ENCODE data around the gene CYP2D6.

The CYP2D6 gene

DNA sequence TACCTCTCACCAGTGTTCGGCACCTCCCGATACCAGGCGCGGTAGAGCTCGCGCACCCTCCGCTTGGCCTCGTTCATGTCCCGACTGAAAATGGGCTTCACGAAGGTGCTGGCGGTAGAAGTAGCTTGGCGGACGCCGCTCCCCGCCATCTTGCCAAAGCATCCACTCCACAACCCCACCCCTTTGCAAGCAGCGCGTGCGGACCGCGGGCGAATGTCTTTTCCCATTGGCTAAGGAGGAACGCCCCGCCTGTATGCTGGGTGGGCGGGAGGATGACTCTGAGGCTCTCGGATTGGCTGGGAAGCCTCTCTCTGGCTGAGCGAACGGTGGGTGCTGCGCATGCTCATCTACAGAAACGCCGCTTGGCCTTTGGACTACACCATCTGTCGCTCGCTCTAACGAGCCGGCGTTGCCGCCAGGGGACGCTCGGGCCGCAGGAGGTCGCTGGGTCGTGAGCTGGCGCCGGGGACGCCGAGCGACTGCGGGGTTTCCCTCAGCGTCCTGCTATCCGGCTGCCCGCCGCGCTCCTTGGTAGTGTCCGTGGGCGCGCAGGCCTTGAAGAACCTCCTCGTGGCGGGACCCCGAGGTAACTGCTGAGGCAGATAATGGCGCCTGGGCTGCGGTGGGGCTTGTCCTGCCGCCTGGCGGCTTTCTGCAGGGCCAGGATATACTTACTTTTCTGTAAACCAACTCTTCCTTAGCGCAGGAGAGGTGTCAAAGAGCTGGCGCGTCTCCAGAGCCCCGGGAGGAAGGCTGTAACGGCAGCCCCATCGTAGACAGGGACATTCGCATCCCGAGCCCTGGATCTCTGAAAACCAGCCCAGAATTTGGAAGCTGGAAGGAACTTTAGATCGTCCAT is 39.8 kb downstream of the CYP2D6 start, which contains the start of gene NDUFA6:
NDUFA6 (minus strand) TSS at position 177 of the 859 bp plus-strand sequence; CDS start at position 149, 28 bp downstream.
- H3K27ac ChIP-seq, result peak within 1 kb of the TSS; percentile 94

DNA sequence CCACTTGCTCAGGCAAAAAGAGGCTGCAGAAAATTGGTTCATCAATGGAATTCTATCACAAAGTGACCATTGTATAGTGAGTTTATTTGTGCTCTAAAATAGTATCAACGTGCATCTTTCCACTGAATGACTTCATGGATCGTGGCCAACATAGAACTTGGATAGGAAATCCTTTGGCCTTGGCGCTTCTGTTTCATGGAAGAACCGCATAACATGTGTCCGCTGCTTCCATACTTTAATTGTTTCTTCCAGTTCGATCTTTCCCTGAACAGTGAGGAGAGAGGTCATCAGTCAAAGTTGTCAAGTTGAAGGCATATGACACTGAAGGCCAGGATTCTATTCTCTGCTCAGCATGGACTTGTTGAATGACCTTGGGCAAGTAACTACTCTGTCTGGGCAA is 44.6 kb downstream of the CYP2D6 start:
- no peak overlapping the region for H3K27ac ChIP-seq
- TF ChIP-seq ZFX (IDR thresholded peaks at IDR 0.05; ENCODE audit: borderline replicate concordance), result no peak
- TF ChIP-seq, protein P1, sequence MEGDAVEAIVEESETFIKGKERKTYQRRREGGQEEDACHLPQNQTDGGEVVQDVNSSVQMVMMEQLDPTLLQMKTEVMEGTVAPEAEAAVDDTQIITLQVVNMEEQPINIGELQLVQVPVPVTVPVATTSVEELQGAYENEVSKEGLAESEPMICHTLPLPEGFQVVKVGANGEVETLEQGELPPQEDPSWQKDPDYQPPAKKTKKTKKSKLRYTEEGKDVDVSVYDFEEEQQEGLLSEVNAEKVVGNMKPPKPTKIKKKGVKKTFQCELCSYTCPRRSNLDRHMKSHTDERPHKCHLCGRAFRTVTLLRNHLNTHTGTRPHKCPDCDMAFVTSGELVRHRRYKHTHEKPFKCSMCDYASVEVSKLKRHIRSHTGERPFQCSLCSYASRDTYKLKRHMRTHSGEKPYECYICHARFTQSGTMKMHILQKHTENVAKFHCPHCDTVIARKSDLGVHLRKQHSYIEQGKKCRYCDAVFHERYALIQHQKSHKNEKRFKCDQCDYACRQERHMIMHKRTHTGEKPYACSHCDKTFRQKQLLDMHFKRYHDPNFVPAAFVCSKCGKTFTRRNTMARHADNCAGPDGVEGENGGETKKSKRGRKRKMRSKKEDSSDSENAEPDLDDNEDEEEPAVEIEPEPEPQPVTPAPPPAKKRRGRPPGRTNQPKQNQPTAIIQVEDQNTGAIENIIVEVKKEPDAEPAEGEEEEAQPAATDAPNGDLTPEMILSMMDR (IDR thresholded peaks at IDR 0.05), result no peak

More for the DNA sequence above, 39.8 kb downstream of the CYP2D6 start, which contains the start of gene NDUFA6:
- TF ChIP-seq, protein P1 (IDR thresholded peaks at IDR 0.05), result peak; percentile 98
- no peak for TF ChIP-seq ZFX (IDR thresholded peaks at IDR 0.05; ENCODE audit: borderline replicate concordance)

DNA sequence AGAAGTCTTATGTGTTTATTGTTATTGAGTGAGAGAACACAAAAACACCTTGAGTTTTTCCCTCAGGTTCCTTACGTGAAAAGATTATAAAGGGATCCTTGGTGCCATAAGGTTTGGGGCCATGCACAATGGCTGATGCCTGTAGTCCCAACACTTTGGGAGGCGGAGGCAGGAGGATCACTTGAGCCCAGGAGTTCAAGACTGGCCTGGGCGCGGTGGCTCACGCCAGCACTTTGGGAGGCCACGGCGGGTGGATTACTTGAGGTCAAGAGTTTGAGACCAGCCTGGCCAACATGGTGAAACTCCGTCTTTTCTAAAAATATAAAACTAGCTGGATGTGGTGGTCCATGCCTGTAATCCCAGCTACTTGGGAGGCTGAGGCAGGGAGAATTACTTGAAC is 45.7 kb downstream of the CYP2D6 start:
- no peak overlapping the region for H3K27ac ChIP-seq
- TF ChIP-seq, protein P1 (IDR thresholded peaks at IDR 0.05), result no peak
- no peak for TF ChIP-seq ZFX (IDR thresholded peaks at IDR 0.05; ENCODE audit: borderline replicate concordance)

DNA sequence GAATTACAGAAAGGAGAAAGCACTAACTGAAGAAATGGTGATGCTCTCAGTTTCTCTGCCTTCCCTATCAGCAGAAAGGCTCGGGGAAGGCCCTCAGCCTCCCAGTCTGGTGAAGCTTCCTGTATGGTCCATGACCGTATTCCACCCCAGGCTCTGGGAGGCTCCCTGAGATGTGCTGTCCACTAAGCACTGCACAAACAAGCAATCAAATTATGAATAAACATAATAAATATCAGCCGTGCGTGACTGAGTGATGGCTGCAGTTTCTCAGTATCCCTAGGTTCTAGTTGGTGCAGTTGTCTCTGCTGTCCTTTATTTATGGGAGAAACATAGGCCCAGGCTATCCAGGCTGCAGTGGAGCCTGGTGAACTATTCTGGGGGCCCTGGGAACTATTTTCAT is 47.5 kb downstream of the CYP2D6 start:
- TF ChIP-seq ZFX (IDR thresholded peaks at IDR 0.05; ENCODE audit: borderline replicate concordance), result no peak
- TF ChIP-seq, protein P1 (IDR thresholded peaks at IDR 0.05), result no peak
- peak overlapping the region; percentile 68 for H3K27ac ChIP-seq

DNA sequence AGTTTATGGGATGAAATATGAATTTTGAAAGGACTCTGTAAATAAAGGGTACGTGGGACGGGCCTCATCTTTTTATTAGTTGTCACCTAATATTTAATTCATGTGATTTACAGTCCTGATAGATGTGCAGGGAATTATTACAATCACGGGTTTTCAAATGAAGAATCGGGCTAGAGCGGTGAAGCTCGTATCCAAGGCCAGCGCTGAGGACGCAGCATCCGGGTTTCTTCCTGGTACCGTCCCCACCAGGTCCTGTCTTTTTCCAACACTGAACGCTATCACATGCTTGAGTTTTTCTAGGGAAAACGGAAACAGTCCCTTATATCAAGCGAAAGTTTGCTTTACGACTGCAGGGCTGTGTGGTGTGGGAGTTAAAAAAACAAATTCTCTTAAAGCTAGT is 50.3 kb downstream of the CYP2D6 start:
- H3K27ac ChIP-seq, result peak overlapping the region; percentile 91
- TF ChIP-seq, protein P1 (IDR thresholded peaks at IDR 0.05), result no peak
- TF ChIP-seq ZFX (IDR thresholded peaks at IDR 0.05; ENCODE audit: borderline replicate concordance), result no peak

DNA sequence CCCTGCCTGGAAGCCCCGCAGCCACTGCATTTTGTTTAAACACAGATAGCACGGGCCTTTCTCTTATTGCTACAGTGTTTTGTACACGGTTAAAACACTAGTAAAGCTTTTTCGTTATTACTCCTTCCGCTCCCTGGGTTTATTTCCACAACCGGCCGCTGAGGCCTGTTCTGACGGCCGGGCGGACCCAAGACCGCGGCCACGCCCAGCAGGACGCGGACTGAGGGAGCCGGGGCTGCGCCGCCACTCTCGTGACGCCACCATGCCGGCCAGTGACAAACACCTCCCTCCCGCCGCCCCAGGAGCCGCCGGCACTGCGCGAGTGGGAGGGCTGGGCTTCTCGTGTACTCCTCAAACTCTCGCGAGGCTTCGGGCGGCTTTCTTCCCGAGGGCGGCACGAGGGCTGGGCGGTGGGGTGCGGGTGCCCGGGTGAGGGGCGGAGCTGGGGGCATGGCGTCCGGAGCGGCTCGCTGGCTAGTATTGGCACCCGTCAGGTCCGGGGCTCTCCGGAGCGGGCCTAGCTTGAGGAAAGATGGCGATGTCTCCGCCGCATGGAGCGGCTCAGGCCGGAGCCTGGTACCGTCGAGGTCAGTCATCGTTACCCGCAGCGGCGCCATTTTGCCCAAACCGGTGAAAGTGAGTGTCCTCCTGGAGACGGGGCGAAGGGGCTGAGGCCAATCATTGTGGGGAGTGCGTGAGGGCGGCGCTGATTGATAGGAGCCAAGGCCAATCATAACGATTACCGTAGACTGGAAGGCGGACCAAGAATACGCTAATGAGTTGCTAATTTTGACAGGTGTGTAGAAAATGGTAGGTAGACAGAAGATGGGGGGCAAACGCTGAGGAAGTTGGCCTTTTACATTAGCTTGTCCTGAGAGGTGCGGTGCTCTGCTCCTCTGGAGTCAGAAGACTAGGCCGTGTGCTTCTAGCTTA is 51.0 kb downstream of the CYP2D6 start, which contains the start of gene SMDT1:
SMDT1 (plus strand) TSS at position 382 of the 933 bp plus-strand sequence; CDS start at position 451, 69 bp downstream.
- peak within 1 kb of the TSS; percentile 91 for H3K27ac ChIP-seq
- TF ChIP-seq ZFX (IDR thresholded peaks at IDR 0.05; ENCODE audit: borderline replicate concordance), result no peak
- TF ChIP-seq, protein P1 (IDR thresholded peaks at IDR 0.05), result no peak

All from 22Rv1 (cell line).